Mammary epithelial cell (primary cell): ENCODE measurements around the gene GUCA1C.

Source experiments
- CTCF ChIP-seq, 2 donors: IDR thresholded peaks in 1 of 2; conservative IDR thresholded peaks in 1 of 2; 2 replicates each; pipeline ENCODE4 v1.5.1; 2011 to 2012; ENCODE audit warnings: inconsistent platforms in 2 of 2, low read length in 2 of 2, mild to moderate bottlenecking in 2 of 2, control low read depth in 1 of 2, low read depth in 1 of 2; ENCODE audit not compliant: insufficient read depth in 1 of 2; ENCODE audit errors: extremely low read depth in 1 of 2
- EZH2 ChIP-seq: IDR thresholded peaks from 2 replicates; pipeline ENCODE4 v1.6.1; 2012; ENCODE audit warnings: low read length, inconsistent platforms, borderline replicate concordance

GRCh38 chr3:108946292-108947285 lies 7.1 kb downstream of the GUCA1C start:
- TF ChIP-seq CTCF (conservative IDR thresholded peaks at IDR 0.05 in 1 of 2, IDR thresholded peaks at IDR 0.05 in 1 of 2; ENCODE audit: extremely low read depth in 1 of 2, insufficient read depth in 1 of 2, low read depth in 1 of 2, low read length in 2 of 2) (no peak), EZH2 (no peak)
